Testis (tissue), 3 donors: Measurements from ENCODE around the gene RAD23B. TPM values are rescaled to one million over a fixed set of nuclear protein-coding genes. Genes with fewer than 3 reads are reported as not detected.
"Not testable (repeated sequence)": the region's sequence is repeated elsewhere in the genome, so short reads cannot be mapped to it uniquely, and the experiment has no call there.

Source experiments
- DNase-seq: peaks from one replicate; pipeline ENCODE4 v3.0.0-alpha.2; 2019
- H3K27ac ChIP-seq, 2 donors: fragments of 200-600 bp; sonication (generic); one replicate each; pipeline ENCODE4 v1.5.1; 2019
- H3K27me3 ChIP-seq: fragments of 200-600 bp; sonication (generic); one replicate; pipeline ENCODE4 v1.5.1; 2019
- H3K36me3 ChIP-seq: fragments of 200-600 bp; sonication (generic); one replicate; pipeline ENCODE4 v1.5.1; 2017; ENCODE audit warnings: low read depth; ENCODE audit errors: missing control alignments
- H3K4me1 ChIP-seq: fragments of 200-600 bp; sonication (generic); one replicate; pipeline ENCODE4 v1.5.1; 2019
- H3K4me3 ChIP-seq, 2 donors: fragments of 200-600 bp; sonication (generic); one replicate each; pipeline ENCODE4 v1.5.1; 2017 to 2019
- H3K9me3 ChIP-seq: fragments of 200-600 bp; sonication (generic); one replicate; pipeline ENCODE4 v1.5.1; 2017
- CTCF ChIP-seq, 3 experiments: fragments of 450-650 bp in 2 of 3; fragments of 200-600 bp in 1 of 3; sonication (generic) in 1 of 3; IDR thresholded peaks; one replicate each; pipeline ENCODE4 v1.5.1; 2016 to 2019; ENCODE audit warnings: antibody characterized with exemption in 3 of 3, mild to moderate bottlenecking in 2 of 3, moderate library complexity in 1 of 3
- POLR2A ChIP-seq: fragments of 450-650 bp; IDR thresholded peaks from one replicate; pipeline ENCODE4 v1.6.1; 2017; ENCODE audit warnings: antibody characterized with exemption, mild to moderate bottlenecking, moderate library complexity
- WGBS, 2 donors: methylation state at CpG; one replicate each; pipeline ENCODE4 v1.1.5; 2018; 5-methylcytosine and 5-hydroxymethylcytosine counted together
- intact Hi-C: fragments of 100-400 bp; cut with DNase I; formaldehyde crosslinking; loops from one replicate; pipeline ENCODE4 v1.15.1; 2023; ENCODE audit warnings: low total_unique reads
- polyA plus RNA-seq: library from polyadenylated mRNA; stranded (reverse); fragments of 350-450 nt; fragmentation: Illumina TruSeq; extraction: RNeasy Lipid Tissue Mini Kit (QIAGEN cat#74804); gene quantifications from one replicate; pipeline ENCODE4 v1.2.3, GENCODE V29; 2014; ENCODE audit warnings: low read depth, low replicate concordance; ENCODE audit not compliant: insufficient read depth
- total RNA-seq, 2 donors: library from RNA; depleted of rRNA; stranded (reverse); fragments of >200 nt; gene quantifications; one replicate each; pipeline ENCODE4 v1.2.3, GENCODE V29; 2016

The RAD23B gene
- total and polyA plus RNA-seq, 3 donors from 2014 or later: 116 to 199 (median 138) TPM

GRCh38 chr9:107294756-107295155 lies 11.7 kb downstream of the RAD23B start:
- Histone ChIP-seq H3K27me3 (no peaks in the 10 kb centered on the region), H3K4me3 (no peak overlapping the region), H3K36me3 (no peaks in the 10 kb centered on the region), H3K4me1 (peaks cover 22% of the 10 kb centered on the region), H3K27ac (no peak overlapping the region), H3K9me3 (no peaks in the 10 kb centered on the region)
- 60 to 71% methylated on average over 4 of the region's 4 CpGs for WGBS, 2 donors
- TF ChIP-seq CTCF (IDR thresholded peaks at IDR 0.05) (no peak), POLR2A (no peak)
- intact Hi-C loops: no loop called here
- DNase-seq: no peak

- Histone ChIP-seq H3K4me3 (no peak overlapping the region), H3K36me3 (no peaks in the 10 kb centered on the region), H3K9me3 (no peaks in the 10 kb centered on the region), H3K4me1 (peaks cover 20% of the 10 kb centered on the region), H3K27ac (no peak overlapping the region), H3K27me3 (no peaks in the 10 kb centered on the region)
- no peak for DNase-seq
- TF ChIP-seq CTCF (IDR thresholded peaks at IDR 0.05): no peak
- TF ChIP-seq POLR2A: no peak
- intact Hi-C loops: no loop called here
- 46 to 61% methylated on average over 1 of the region's 1 CpG for WGBS, 2 donors
These were observed 12.9 kb downstream of the RAD23B start for GRCh38 chr9:107295995-107296394.

- H3K9me3 ChIP-seq, DNase-seq, H3K27ac ChIP-seq, H3K27me3 ChIP-seq, H3K4me3 ChIP-seq, intact Hi-C loops, H3K36me3 ChIP-seq: not testable (repeated sequence)
- 76 to 77% methylated on average over 8 of the region's 8 CpGs for WGBS, 2 donors
- H3K4me1 ChIP-seq: peaks cover 17% of the 10 kb centered on the region
These were observed 13.5 kb downstream of the RAD23B start for GRCh38 chr9:107296592-107296991.

GRCh38 chr9:107299437-107299836 lies 16.4 kb downstream of the RAD23B start:
- no peak overlapping the region for H3K27ac ChIP-seq
- H3K4me3 ChIP-seq: no peak overlapping the region
- H3K4me1 ChIP-seq: peaks cover 8% of the 10 kb centered on the region
- H3K9me3 ChIP-seq: no peaks in the 10 kb centered on the region
- no peaks in the 10 kb centered on the region for H3K27me3 ChIP-seq
- no peak for DNase-seq
- H3K36me3 ChIP-seq: no peaks in the 10 kb centered on the region
- WGBS, 2 donors: 64 to 73% methylated on average over 1 of the region's 1 CpG
- intact Hi-C loops: no loop called here
- no peak for TF ChIP-seq POLR2A
- no peak for TF ChIP-seq CTCF (IDR thresholded peaks at IDR 0.05)

- Histone ChIP-seq H3K4me1 (no peaks in the 10 kb centered on the region), H3K4me3 (no peak overlapping the region), H3K27ac (no peak overlapping the region), H3K36me3 (no peaks in the 10 kb centered on the region), H3K27me3 (no peaks in the 10 kb centered on the region), H3K9me3 (no peaks in the 10 kb centered on the region)
- no peak for DNase-seq
- intact Hi-C loops: no loop called here
- 84 to 90% methylated on average over 2 of the region's 2 CpGs for WGBS, 2 donors
- TF ChIP-seq CTCF (IDR thresholded peaks at IDR 0.05) (no peak), POLR2A (no peak)
These were observed 23.2 kb downstream of the RAD23B start for GRCh38 chr9:107306308-107306707.
